Neural progenitor cell (in vitro differentiated cells): ENCODE measurements around the gene NGF. TPM values are rescaled to one million over a fixed set of nuclear protein-coding genes. Genes with fewer than 3 reads are reported as not detected.

Experiments
- DNase-seq: peaks from one replicate; pipeline ENCODE4 v3.0.0-alpha.2; 2016; ENCODE audit warnings: low spot score
- H2AFZ ChIP-seq: fragments of 200-600 bp; sonication (generic); replicated peaks from 2 replicates; pipeline ENCODE4 v1.6.1; 2016; ENCODE audit warnings: antibody characterized with exemption
- H3F3A ChIP-seq: fragments of 200-600 bp; sonication (generic); 2 replicates; pipeline ENCODE4 v1.6.1; 2016; ENCODE audit warnings: antibody characterized with exemption, low read depth
- H3K27ac ChIP-seq: fragments of 200-600 bp; sonication (generic); 2 replicates; pipeline ENCODE4 v1.5.1; 2016; ENCODE audit warnings: mild to moderate bottlenecking
- H3K27me3 ChIP-seq: fragments of 200-600 bp; sonication (generic); 2 replicates; pipeline ENCODE4 v1.6.1; 2016; ENCODE audit warnings: mild to moderate bottlenecking, moderate library complexity
- H3K36me3 ChIP-seq: fragments of 200-600 bp; sonication (generic); 2 replicates; pipeline ENCODE4 v1.5.1; 2016
- H3K4me1 ChIP-seq: fragments of 200-600 bp; sonication (generic); 2 replicates; pipeline ENCODE4 v1.6.1; 2016; ENCODE audit warnings: mixed run types
- H3K4me2 ChIP-seq: fragments of 200-600 bp; sonication (generic); 2 replicates; pipeline ENCODE4 v1.6.1; 2016
- H3K4me3 ChIP-seq: fragments of 200-600 bp; sonication (generic); 2 replicates; pipeline ENCODE4 v1.5.1; 2016
- H3K79me2 ChIP-seq: fragments of 200-600 bp; sonication (generic); 2 replicates; pipeline ENCODE4 v1.6.1; 2016; ENCODE audit warnings: low read depth
- H3K9ac ChIP-seq: fragments of 200-600 bp; sonication (generic); 2 replicates; pipeline ENCODE4 v1.6.1; 2016
- H3K9me3 ChIP-seq: fragments of 200-600 bp; sonication (generic); 2 replicates; pipeline ENCODE4 v1.5.1; 2016; ENCODE audit warnings: low read depth
- H4K20me1 ChIP-seq: fragments of 200-600 bp; sonication (generic); 2 replicates; pipeline ENCODE4 v1.6.1; 2016; ENCODE audit warnings: low read depth
- H3K27ac Mint-ChIP-seq: 3 replicates; pipeline ENCODE4 v1.8.0; 2021; ENCODE audit warnings: mixed read lengths
- H3K27me3 Mint-ChIP-seq: 2 replicates; pipeline ENCODE4 v1.8.0; 2022; ENCODE audit warnings: low read depth, mild to moderate bottlenecking, inconsistent platforms, moderate library complexity, mixed read lengths; ENCODE audit not compliant: insufficient read depth
- H3K36me3 Mint-ChIP-seq: 3 replicates; pipeline ENCODE4 v1.8.0; 2021; ENCODE audit warnings: mixed read lengths
- H3K4me1 Mint-ChIP-seq: 3 replicates; pipeline ENCODE4 v1.8.0; 2021; ENCODE audit warnings: mixed read lengths
- H3K4me3 Mint-ChIP-seq: 3 replicates; pipeline ENCODE4 v1.8.0; 2021; ENCODE audit warnings: mild to moderate bottlenecking, moderate library complexity, mixed read lengths
- H3K9me3 Mint-ChIP-seq: 3 replicates; pipeline ENCODE4 v1.8.0; 2020; ENCODE audit warnings: mixed read lengths
- CTCF ChIP-seq: fragments of 200-600 bp; sonication (generic); IDR thresholded peaks from 2 replicates; pipeline ENCODE4 v1.5.1; 2017; ENCODE audit warnings: antibody characterized with exemption, mild to moderate bottlenecking
- EZH2 ChIP-seq: fragments of 200-600 bp; sonication (generic); IDR thresholded peaks from 2 replicates; pipeline ENCODE4 v1.6.1; 2017; ENCODE audit warnings: antibody characterized with exemption, mild to moderate bottlenecking, moderate library complexity
- EZH2phosphoT487 ChIP-seq: fragments of 200-600 bp; sonication (generic); IDR thresholded peaks from 2 replicates; pipeline ENCODE4 v1.6.1; 2017; ENCODE audit warnings: antibody characterized with exemption
- total RNA-seq: library from RNA; depleted of rRNA; stranded (reverse); fragments of >200 nt; gene quantifications from 2 replicates; pipeline ENCODE4 v1.2.3, GENCODE V29; 2015; ENCODE audit warnings: low replicate concordance

The NGF gene
- total RNA-seq, 1 donor from 2014 or later, result not detected

- peaks cover 18% of the 10 kb centered on the region for H3F3A ChIP-seq
- no peak overlapping the region for H3K27ac ChIP-seq
- Mint-ChIP-seq H3K4me1 (peaks cover 21% of the 10 kb centered on the region), H3K27me3 (peaks cover 39% of the 10 kb centered on the region), H3K4me3 (peak overlapping the region; percentile 89), H3K36me3 (no peaks in the 10 kb centered on the region), H3K9me3 (no peaks in the 10 kb centered on the region), H3K27ac (no peak overlapping the region)
- TF ChIP-seq EZH2phosphoT487 (no peak), CTCF (peak; percentile 35), EZH2 (peak; percentile 62)
- H2AFZ ChIP-seq, result peak overlapping the region; percentile 92
- no peak overlapping the region for H3K9ac ChIP-seq
- H3K4me2 ChIP-seq, result peak overlapping the region; percentile 97
- H3K27me3 ChIP-seq, result peaks cover 72% of the 10 kb centered on the region
- peak; percentile 74 for DNase-seq
- no peaks in the 10 kb centered on the region for H3K79me2 ChIP-seq
- peak overlapping the region; percentile 70 for H3K4me3 ChIP-seq
- H4K20me1 ChIP-seq, result peaks cover 4% of the 10 kb centered on the region
- H3K36me3 ChIP-seq, result no peaks in the 10 kb centered on the region
- H3K4me1 ChIP-seq, result peaks cover 19% of the 10 kb centered on the region
- no peaks in the 10 kb centered on the region for H3K9me3 ChIP-seq
Observed at GRCh38 chr1:115338457-115338820, 390 bp upstream of the NGF start.

- DNase-seq, result no peak
- Mint-ChIP-seq H3K27ac (no peak overlapping the region), H3K27me3 (peaks cover 38% of the 10 kb centered on the region), H3K4me1 (peaks cover 24% of the 10 kb centered on the region), H3K9me3 (no peaks in the 10 kb centered on the region), H3K4me3 (peak overlapping the region; percentile 89), H3K36me3 (no peaks in the 10 kb centered on the region)
- Histone ChIP-seq H3K4me2 (peak overlapping the region; percentile 97), H3K4me3 (peak overlapping the region; percentile 70), H2AFZ (peak overlapping the region; percentile 92), H3K9me3 (no peaks in the 10 kb centered on the region), H4K20me1 (peaks cover 3% of the 10 kb centered on the region), H3K27me3 (peaks cover 72% of the 10 kb centered on the region), H3K9ac (no peak overlapping the region), H3F3A (peaks cover 16% of the 10 kb centered on the region), H3K36me3 (no peaks in the 10 kb centered on the region), H3K27ac (no peak overlapping the region), H3K79me2 (no peaks in the 10 kb centered on the region), H3K4me1 (peaks cover 17% of the 10 kb centered on the region)
- no peak for TF ChIP-seq EZH2
- no peak for TF ChIP-seq EZH2phosphoT487
- TF ChIP-seq CTCF, result no peak
Observed at GRCh38 chr1:115337276-115337632, 795 bp downstream of the NGF start.

GRCh38 chr1:115336741-115337140, 1.3 kb downstream of the NGF start:
- Histone ChIP-seq H3K27ac (no peak overlapping the region), H3K36me3 (no peaks in the 10 kb centered on the region), H3K9me3 (no peaks in the 10 kb centered on the region), H3K4me2 (peak overlapping the region; percentile 97), H3K27me3 (peaks cover 72% of the 10 kb centered on the region), H3F3A (peaks cover 12% of the 10 kb centered on the region), H4K20me1 (no peaks in the 10 kb centered on the region), H3K4me3 (peak overlapping the region; percentile 70), H3K9ac (no peak overlapping the region), H3K4me1 (peaks cover 18% of the 10 kb centered on the region), H3K79me2 (no peaks in the 10 kb centered on the region), H2AFZ (no peak overlapping the region)
- TF ChIP-seq EZH2 (no peak), CTCF (no peak), EZH2phosphoT487 (no peak)
- H3K9me3 Mint-ChIP-seq, result no peaks in the 10 kb centered on the region
- H3K4me1 Mint-ChIP-seq, result peaks cover 23% of the 10 kb centered on the region
- no peaks in the 10 kb centered on the region for H3K36me3 Mint-ChIP-seq
- H3K27ac Mint-ChIP-seq, result no peak overlapping the region
- H3K27me3 Mint-ChIP-seq, result peaks cover 36% of the 10 kb centered on the region
- peak overlapping the region; percentile 89 for H3K4me3 Mint-ChIP-seq
- no peak for DNase-seq
